HG03432 (cell line): Measurements from ENCODE around the gene DDR1.

Experiments used
- ATAC-seq: cut with Tn5 transposase; IDR thresholded peaks from one replicate; pipeline ENCODE4 v1.9.1; 2021; ENCODE audit warnings: mild to moderate bottlenecking, moderate library complexity; ENCODE audit not compliant: unreplicated experiment

Gene DDR1

GRCh38 chr6:30883685-30884520 is at the start of gene DDR1:
TSS of gene DDR1 (plus strand) at chr6:30884519. CDS start at chr6:30888730, 4,211 bp downstream.
- ATAC-seq, result no peak

GRCh38 chr6:30834646-30835045 is 49.7 kb upstream of the DDR1 start:
- ATAC-seq, result no peak

- no peak for ATAC-seq
Measured at GRCh38 chr6:30835576-30835975, 48.7 kb upstream of the DDR1 start.

GRCh38 chr6:30836431-30836866 is 47.9 kb upstream of the DDR1 start:
- ATAC-seq, result no peak

- ATAC-seq, result no peak
Measured at GRCh38 chr6:30836957-30837356, 47.4 kb upstream of the DDR1 start.

- ATAC-seq, result no peak
Measured at GRCh38 chr6:30837432-30837831, 46.9 kb upstream of the DDR1 start.

- no peak for ATAC-seq
Measured at GRCh38 chr6:30837870-30838269, 46.4 kb upstream of the DDR1 start.

- ATAC-seq, result no peak
Measured at GRCh38 chr6:30839671-30840070, 44.6 kb upstream of the DDR1 start.

GRCh38 chr6:30840084-30840934 is 44.0 kb upstream of the DDR1 start:
- no peak for ATAC-seq

GRCh38 chr6:30840935-30841643 is 43.2 kb upstream of the DDR1 start:
- ATAC-seq, result no peak

GRCh38 chr6:30841644-30842504 is 42.4 kb upstream of the DDR1 start:
- no peak for ATAC-seq

- ATAC-seq, result no peak
Measured at GRCh38 chr6:30842754-30843610, 41.3 kb upstream of the DDR1 start.

GRCh38 chr6:30843611-30843998 is 40.7 kb upstream of the DDR1 start:
- no peak for ATAC-seq

GRCh38 chr6:30844118-30844535 is 40.2 kb upstream of the DDR1 start:
- no peak for ATAC-seq

- ATAC-seq, result no peak
Measured at GRCh38 chr6:30845183-30845582, 39.1 kb upstream of the DDR1 start.

- no peak for ATAC-seq
Measured at GRCh38 chr6:30847421-30847970, 36.8 kb upstream of the DDR1 start.

GRCh38 chr6:30847971-30848436 is 36.3 kb upstream of the DDR1 start:
- no peak for ATAC-seq

GRCh38 chr6:30849903-30850651 is 34.2 kb upstream of the DDR1 start:
- no peak for ATAC-seq
